KMS-11 (cell line): ENCODE measurements around the gene AUTS2.
A peak's percentile ranks its signal among the peaks of the same experiment; 100 is the strongest.

ENCODE experiments used
- H2AFZ ChIP-seq: fragments of 200-600 bp; sonication (generic); 2 replicates; pipeline ENCODE4 v1.6.1; 2016; ENCODE audit warnings: antibody characterized with exemption, mixed run types, low read depth
- H3K27ac ChIP-seq: fragments of 200-600 bp; sonication (generic); 2 replicates; pipeline ENCODE4 v1.6.1; 2016; ENCODE audit warnings: mild to moderate bottlenecking, mixed run types
- H3K27me3 ChIP-seq: fragments of 200-600 bp; sonication (generic); 2 replicates; pipeline ENCODE4 v1.6.1; 2017; ENCODE audit warnings: mild to moderate bottlenecking, low read depth, mixed run types, moderate library complexity; ENCODE audit not compliant: insufficient read depth
- H3K36me3 ChIP-seq: fragments of 200-600 bp; sonication (generic); 2 replicates; pipeline ENCODE4 v1.6.1; 2017; ENCODE audit warnings: mild to moderate bottlenecking, mixed run types; ENCODE audit not compliant: insufficient read depth
- H3K4me1 ChIP-seq: fragments of 200-600 bp; sonication (generic); 2 replicates; pipeline ENCODE4 v1.6.1; 2016; ENCODE audit warnings: mild to moderate bottlenecking, low read depth, mixed run types; ENCODE audit not compliant: poor library complexity, severe bottlenecking
- H3K4me2 ChIP-seq: fragments of 200-600 bp; sonication (generic); 2 replicates; pipeline ENCODE4 v1.7.0; 2016; ENCODE audit warnings: mild to moderate bottlenecking, mixed run types
- H3K4me3 ChIP-seq: fragments of 200-600 bp; sonication (generic); IDR thresholded peaks from 2 replicates; pipeline ENCODE4 v1.6.1; 2017; ENCODE audit warnings: low read depth, low read length, mixed read lengths; ENCODE audit not compliant: insufficient read depth
- H3K79me2 ChIP-seq: fragments of 200-600 bp; sonication (generic); 2 replicates; pipeline ENCODE4 v1.6.1; 2016; ENCODE audit warnings: low read depth, mixed run types; ENCODE audit not compliant: insufficient read depth
- H3K9ac ChIP-seq: fragments of 200-600 bp; sonication (generic); 2 replicates; pipeline ENCODE4 v1.6.1; 2016; ENCODE audit warnings: mild to moderate bottlenecking, mixed run types
- H4K20me1 ChIP-seq: fragments of 200-600 bp; sonication (generic); 2 replicates; pipeline ENCODE4 v1.6.1; 2016; ENCODE audit warnings: mild to moderate bottlenecking, mixed run types; ENCODE audit not compliant: insufficient read depth
- CTCF ChIP-seq: fragments of 200-600 bp; sonication (generic); conservative IDR thresholded peaks from 2 replicates; pipeline ENCODE4 v1.6.1; 2017; ENCODE audit warnings: low read depth, mild to moderate bottlenecking, antibody characterized with exemption, low read length, moderate library complexity, mixed read lengths

AUTS2 gene

GRCh38 chr7:70766109-70766508, 1167.8 kb downstream of the AUTS2 start:
- no peaks in the 10 kb centered on the region for H4K20me1 ChIP-seq
- H3K4me2 ChIP-seq = peak overlapping the region; percentile 99; the same call in 1 of the 2 replicates
- TF ChIP-seq CTCF = no peak
- peaks cover 87% of the 10 kb centered on the region for H3K79me2 ChIP-seq
- no peak overlapping the region for H3K9ac ChIP-seq
- H3K27me3 ChIP-seq = no peaks in the 10 kb centered on the region
- peak overlapping the region; percentile 95; the same call in 1 of the 2 replicates for H3K27ac ChIP-seq
- H3K4me1 ChIP-seq = peaks cover 83% of the 10 kb centered on the region
- H3K36me3 ChIP-seq = peaks cover 37% of the 10 kb centered on the region; the same call in 1 of the 2 replicates
- no peak overlapping the region for H2AFZ ChIP-seq
- H3K4me3 ChIP-seq = no peak overlapping the region

- Histone ChIP-seq H3K27me3 (no peaks in the 10 kb centered on the region), H3K9ac (no peak overlapping the region), H3K79me2 (peaks cover 87% of the 10 kb centered on the region), H2AFZ (no peak overlapping the region), H3K27ac (peak overlapping the region; percentile 95; the same call in 1 of the 2 replicates), H3K36me3 (peaks cover 37% of the 10 kb centered on the region; the same call in 1 of the 2 replicates), H3K4me1 (peaks cover 77% of the 10 kb centered on the region), H3K4me2 (peak overlapping the region; percentile 99), H4K20me1 (no peaks in the 10 kb centered on the region), H3K4me3 (no peak overlapping the region)
- TF ChIP-seq CTCF = no peak
Measured at GRCh38 chr7:70766694-70767093, 1168.4 kb downstream of the AUTS2 start.

GRCh38 chr7:70770154-70770553, 1171.9 kb downstream of the AUTS2 start:
- Histone ChIP-seq H3K27ac (no peak overlapping the region), H3K79me2 (peaks cover 92% of the 10 kb centered on the region), H3K4me3 (no peak overlapping the region), H3K27me3 (no peaks in the 10 kb centered on the region), H3K4me2 (no peak overlapping the region), H2AFZ (no peak overlapping the region), H4K20me1 (no peaks in the 10 kb centered on the region), H3K36me3 (peaks cover 39% of the 10 kb centered on the region; the same call in 1 of the 2 replicates), H3K9ac (no peak overlapping the region), H3K4me1 (peaks cover 76% of the 10 kb centered on the region)
- no peak for TF ChIP-seq CTCF

- Histone ChIP-seq H3K9ac (no peak overlapping the region), H3K27ac (no peak overlapping the region), H2AFZ (no peak overlapping the region), H3K79me2 (peaks cover 83% of the 10 kb centered on the region), H3K36me3 (peaks cover 29% of the 10 kb centered on the region; the same call in 1 of the 2 replicates), H3K4me1 (peaks cover 76% of the 10 kb centered on the region), H4K20me1 (no peaks in the 10 kb centered on the region), H3K27me3 (no peaks in the 10 kb centered on the region), H3K4me3 (no peak overlapping the region), H3K4me2 (no peak overlapping the region)
- TF ChIP-seq CTCF = no peak
Measured at GRCh38 chr7:70771451-70771850, 1173.2 kb downstream of the AUTS2 start.
